WTC11 (cell line): ENCODE measurements around the gene SERPINE1. TPM values are rescaled to one million over a fixed set of nuclear protein-coding genes. Genes with fewer than 3 reads are reported as not detected.
A peak's percentile ranks its signal among the peaks of the same experiment; 100 is the strongest.

Experiments
- ATAC-seq: fragments of 200-7000 bp; cut with Tn5 transposase; 2 replicates; pipeline ENCODE4 v1.10.0; 2021; ENCODE audit warnings: mild to moderate bottlenecking, moderate library complexity
- CTCF ChIA-PET: fragments of 300-600 bp; sonication (Branson Sonifier 250); formaldehyde crosslinking; loops from one replicate; lab custom pipeline; 2021; ENCODE audit warnings: antibody characterized with exemption; lab: Charles Lee
- POLR2A ChIA-PET: fragments of 350-600 bp; sonication (Branson Sonifier 250); formaldehyde crosslinking; loops from one replicate; lab custom pipeline; 2021; ENCODE audit warnings: antibody characterized with exemption; lab: Charles Lee
- DNase-seq: peaks from one replicate; pipeline ENCODE4 v3.0.0; 2021; ENCODE audit warnings: low spot score
- H3K27ac Mint-ChIP-seq: 2 replicates; pipeline ENCODE4 v1.8.0; 2021; ENCODE audit warnings: mixed read lengths
- H3K27me3 Mint-ChIP-seq: 2 replicates; pipeline ENCODE4 v1.8.0; 2021; ENCODE audit warnings: low read depth, mild to moderate bottlenecking, moderate library complexity, mixed read lengths
- H3K36me3 Mint-ChIP-seq: 2 replicates; pipeline ENCODE4 v1.8.0; 2021; ENCODE audit warnings: mixed read lengths
- H3K4me1 Mint-ChIP-seq: 2 replicates; pipeline ENCODE4 v1.8.0; 2022; ENCODE audit warnings: mixed read lengths
- H3K4me3 Mint-ChIP-seq: 2 replicates; pipeline ENCODE4 v1.8.0; 2021; ENCODE audit warnings: mild to moderate bottlenecking, moderate library complexity, mixed read lengths
- H3K9me3 Mint-ChIP-seq: 2 replicates; pipeline ENCODE4 v1.8.0; 2021; ENCODE audit warnings: mixed read lengths
- EMX1 ChIP-seq: fragments of 250-450 bp; sonication (Bioruptor Pico); IDR thresholded peaks from 2 replicates; pipeline ENCODE4 v1.8.0; 2021; ENCODE audit warnings: mild to moderate bottlenecking
- GABPB1 ChIP-seq: sonication (generic); formaldehyde crosslinking; IDR thresholded peaks from 2 replicates; pipeline ENCODE4 v1.8.1; 2023; ENCODE audit warnings: mild to moderate bottlenecking, missing genetic modification reagents
- GRHL2 ChIP-seq: fragments of 250-450 bp; sonication (Bioruptor Pico); IDR thresholded peaks from 2 replicates; pipeline ENCODE4 v1.8.0; 2022; ENCODE audit warnings: mild to moderate bottlenecking, moderate library complexity; ENCODE audit not compliant: insufficient replicate concordance, severe bottlenecking
- SP1 ChIP-seq: sonication (generic); formaldehyde crosslinking; conservative IDR thresholded peaks from 2 replicates; pipeline ENCODE4 v1.8.1; 2022; ENCODE audit warnings: missing genetic modification reagents
- ZNF416 ChIP-seq: fragments of 250-450 bp; sonication (Bioruptor Pico); IDR thresholded peaks from 2 replicates; pipeline ENCODE4 v1.9.0; 2021; ENCODE audit warnings: mild to moderate bottlenecking, inconsistent platforms
- total RNA-seq: library from RNA; stranded (reverse); gene quantifications from 3 replicates; pipeline ENCODE4 v1.2.3, GENCODE V29; 2021
- TF ChIP-seq, protein P1 (sequence below): sonication (generic); formaldehyde crosslinking; IDR thresholded peaks from 2 replicates; pipeline ENCODE4 v1.8.1; 2023; ENCODE audit warnings: mild to moderate bottlenecking, missing genetic modification reagents
- TF ChIP-seq, protein P2 (sequence below): sonication (generic); formaldehyde crosslinking; IDR thresholded peaks from 2 replicates; pipeline ENCODE4 v1.8.1; 2022; ENCODE audit warnings: mild to moderate bottlenecking, missing genetic modification reagents, moderate library complexity, borderline replicate concordance
- TF ChIP-seq, protein P3 (sequence below): fragments of 250-450 bp; sonication (Bioruptor Pico); IDR thresholded peaks from 2 replicates; pipeline ENCODE4 v2.1.2; 2022; ENCODE audit warnings: mild to moderate bottlenecking, moderate library complexity
- TF ChIP-seq, protein P4 (sequence below): sonication (generic); formaldehyde crosslinking; conservative IDR thresholded peaks from 2 replicates; pipeline ENCODE4 v1.8.1; 2023; ENCODE audit warnings: mild to moderate bottlenecking, low read depth, missing genetic modification reagents, moderate library complexity
- TF ChIP-seq, protein P5 (sequence below): sonication (generic); formaldehyde crosslinking; IDR thresholded peaks from 2 replicates; pipeline ENCODE4 v1.8.0; 2022; ENCODE audit warnings: missing genetic modification reagents
- TF ChIP-seq, protein P6 (sequence below): sonication (generic); formaldehyde crosslinking; IDR thresholded peaks from 2 replicates; pipeline ENCODE4 v1.8.0; 2023; ENCODE audit warnings: missing genetic modification reagents
- TF ChIP-seq, protein P7 (sequence below): sonication (generic); formaldehyde crosslinking; IDR thresholded peaks from 2 replicates; pipeline ENCODE4 v1.8.0; 2022; ENCODE audit warnings: mild to moderate bottlenecking, missing genetic modification reagents

Gene SERPINE1
- total RNA-seq, 1 experiment from 2014 or later: 2.6 TPM

DNA sequence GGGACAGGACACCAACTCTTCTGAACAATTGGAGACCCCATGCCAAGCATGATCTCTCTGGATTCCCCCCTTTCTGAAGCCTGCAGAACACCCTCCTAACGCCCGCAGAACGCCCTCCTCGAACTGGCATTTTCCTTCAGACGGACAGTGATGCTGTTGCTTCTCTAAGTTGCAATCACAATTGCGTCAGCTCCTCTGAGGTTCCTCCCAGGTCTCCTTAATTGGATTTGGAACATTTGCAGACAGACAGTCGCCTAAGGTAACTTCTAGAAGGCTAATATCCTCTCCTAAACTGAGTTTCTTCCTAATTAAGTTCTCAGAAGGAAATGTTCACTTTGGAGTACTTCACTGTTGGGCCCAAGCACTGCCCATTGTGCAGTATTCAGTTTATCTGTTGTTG, 20.5 kb upstream of the SERPINE1 start (continued):
- TF ChIP-seq, protein P1, sequence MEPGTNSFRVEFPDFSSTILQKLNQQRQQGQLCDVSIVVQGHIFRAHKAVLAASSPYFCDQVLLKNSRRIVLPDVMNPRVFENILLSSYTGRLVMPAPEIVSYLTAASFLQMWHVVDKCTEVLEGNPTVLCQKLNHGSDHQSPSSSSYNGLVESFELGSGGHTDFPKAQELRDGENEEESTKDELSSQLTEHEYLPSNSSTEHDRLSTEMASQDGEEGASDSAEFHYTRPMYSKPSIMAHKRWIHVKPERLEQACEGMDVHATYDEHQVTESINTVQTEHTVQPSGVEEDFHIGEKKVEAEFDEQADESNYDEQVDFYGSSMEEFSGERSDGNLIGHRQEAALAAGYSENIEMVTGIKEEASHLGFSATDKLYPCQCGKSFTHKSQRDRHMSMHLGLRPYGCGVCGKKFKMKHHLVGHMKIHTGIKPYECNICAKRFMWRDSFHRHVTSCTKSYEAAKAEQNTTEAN: no peak

DNA sequence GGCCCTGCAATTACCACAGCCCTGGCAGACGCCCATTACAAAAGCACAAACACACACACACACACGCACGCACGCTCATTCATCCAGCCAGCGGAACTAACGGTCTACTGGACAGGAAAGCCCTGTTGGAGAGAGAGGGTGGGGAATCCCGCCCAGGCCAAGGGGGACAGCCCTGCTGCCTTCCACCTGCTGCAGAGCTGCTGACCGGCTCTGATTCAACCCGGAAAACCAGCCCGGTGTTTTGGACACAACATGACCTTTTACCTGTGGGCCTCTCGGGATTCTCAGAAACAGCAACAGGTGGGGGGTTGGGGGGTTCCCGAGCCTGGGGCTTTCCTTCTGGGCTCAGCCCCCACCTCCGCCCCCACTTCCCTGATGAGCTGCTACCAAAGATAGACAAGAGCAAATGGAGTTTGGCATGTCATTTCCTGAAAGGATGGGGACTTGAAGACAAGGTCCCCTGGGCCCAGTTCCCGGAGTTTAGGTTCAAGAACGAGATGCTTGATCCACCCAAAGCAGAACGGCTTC, 18.5 kb upstream of the SERPINE1 start:
- CTCF ChIA-PET: interaction anchor here (0.6 to 2.8 kb wide), 5 partner anchors 14 to 309 kb away, joined by 3 to 10 read pairs (median 3); no protein-coding TSS in a partner anchor
- no peak for DNase-seq
- Mint-ChIP-seq H3K27me3 (no peaks in the 10 kb centered on the region; the same call in 1 of the 2 replicates), H3K4me1 (peaks cover 4% of the 10 kb centered on the region; the same call in 1 of the 2 replicates), H3K27ac (no peak overlapping the region)
- peak; percentile 20; the same call in 1 of the 2 replicates for TF ChIP-seq GABPB1 (CRISPR knock-in tag)
- TF ChIP-seq, protein P2, sequence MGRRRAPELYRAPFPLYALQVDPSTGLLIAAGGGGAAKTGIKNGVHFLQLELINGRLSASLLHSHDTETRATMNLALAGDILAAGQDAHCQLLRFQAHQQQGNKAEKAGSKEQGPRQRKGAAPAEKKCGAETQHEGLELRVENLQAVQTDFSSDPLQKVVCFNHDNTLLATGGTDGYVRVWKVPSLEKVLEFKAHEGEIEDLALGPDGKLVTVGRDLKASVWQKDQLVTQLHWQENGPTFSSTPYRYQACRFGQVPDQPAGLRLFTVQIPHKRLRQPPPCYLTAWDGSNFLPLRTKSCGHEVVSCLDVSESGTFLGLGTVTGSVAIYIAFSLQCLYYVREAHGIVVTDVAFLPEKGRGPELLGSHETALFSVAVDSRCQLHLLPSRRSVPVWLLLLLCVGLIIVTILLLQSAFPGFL (CRISPR knock-in tag): no peak
- TF ChIP-seq, all 79 proteins: peak for 1
- POLR2A ChIA-PET: interaction anchor here (0.6 kb wide), 1 partner anchor 960 kb away, joined by 4 read pairs; no protein-coding TSS in a partner anchor
- Mint-ChIP-seq H3K36me3 (no peaks in the 10 kb centered on the region), H3K4me3 (no peak overlapping the region), H3K9me3 (no peaks in the 10 kb centered on the region)
- ATAC-seq: no peak; the same call in 1 of the 2 replicates

DNA sequence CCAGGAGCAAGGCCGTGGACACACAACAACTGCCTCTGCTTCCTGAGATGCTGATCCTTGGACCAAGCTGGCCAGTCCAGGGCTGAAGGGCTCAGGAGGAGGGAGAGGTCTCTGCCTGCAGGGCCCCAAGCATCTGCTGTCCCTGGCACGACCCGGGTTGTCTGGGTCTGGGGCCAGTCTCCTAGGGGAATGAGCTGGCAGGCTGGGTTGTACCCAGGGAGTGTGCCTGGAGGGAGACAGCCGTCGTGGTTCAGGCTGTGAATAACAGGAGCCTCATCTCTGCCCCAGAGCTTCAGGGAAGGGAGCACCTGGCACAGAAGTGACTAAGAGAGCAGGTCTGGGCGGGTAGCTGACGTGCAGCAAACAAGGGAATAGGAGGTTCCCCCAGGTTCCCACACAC, 17.9 kb upstream of the SERPINE1 start:
- POLR2A ChIA-PET: interaction anchor here (0.6 kb wide), 1 partner anchor 961 kb away, joined by 4 read pairs; no protein-coding TSS in a partner anchor
- CTCF ChIA-PET: interaction anchor here (1.4 to 2.8 kb wide), 3 partner anchors 14 to 35 kb away, joined by 3 to 10 read pairs (median 3); no protein-coding TSS in a partner anchor
- Mint-ChIP-seq H3K4me3 (no peak overlapping the region), H3K36me3 (no peaks in the 10 kb centered on the region), H3K27me3 (no peaks in the 10 kb centered on the region; the same call in 1 of the 2 replicates), H3K4me1 (no peaks in the 10 kb centered on the region; the same call in 1 of the 2 replicates), H3K9me3 (no peaks in the 10 kb centered on the region), H3K27ac (no peak overlapping the region)
- no peak for ATAC-seq
- DNase-seq: no peak
- TF ChIP-seq ZNF416 (no peak), SP1 (no peak), EMX1 (CRISPR knock-in tag) (no peak), GRHL2 (CRISPR knock-in tag) (no peak)
- TF ChIP-seq, protein P3, sequence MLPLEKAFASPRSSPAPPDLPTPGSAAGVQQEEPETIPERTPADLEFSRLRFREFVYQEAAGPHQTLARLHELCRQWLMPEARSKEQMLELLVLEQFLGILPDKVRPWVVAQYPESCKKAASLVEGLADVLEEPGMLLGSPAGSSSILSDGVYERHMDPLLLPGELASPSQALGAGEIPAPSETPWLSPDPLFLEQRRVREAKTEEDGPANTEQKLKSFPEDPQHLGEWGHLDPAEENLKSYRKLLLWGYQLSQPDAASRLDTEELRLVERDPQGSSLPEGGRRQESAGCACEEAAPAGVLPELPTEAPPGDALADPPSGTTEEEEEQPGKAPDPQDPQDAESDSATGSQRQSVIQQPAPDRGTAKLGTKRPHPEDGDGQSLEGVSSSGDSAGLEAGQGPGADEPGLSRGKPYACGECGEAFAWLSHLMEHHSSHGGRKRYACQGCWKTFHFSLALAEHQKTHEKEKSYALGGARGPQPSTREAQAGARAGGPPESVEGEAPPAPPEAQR: no peak
- TF ChIP-seq, protein P4, sequence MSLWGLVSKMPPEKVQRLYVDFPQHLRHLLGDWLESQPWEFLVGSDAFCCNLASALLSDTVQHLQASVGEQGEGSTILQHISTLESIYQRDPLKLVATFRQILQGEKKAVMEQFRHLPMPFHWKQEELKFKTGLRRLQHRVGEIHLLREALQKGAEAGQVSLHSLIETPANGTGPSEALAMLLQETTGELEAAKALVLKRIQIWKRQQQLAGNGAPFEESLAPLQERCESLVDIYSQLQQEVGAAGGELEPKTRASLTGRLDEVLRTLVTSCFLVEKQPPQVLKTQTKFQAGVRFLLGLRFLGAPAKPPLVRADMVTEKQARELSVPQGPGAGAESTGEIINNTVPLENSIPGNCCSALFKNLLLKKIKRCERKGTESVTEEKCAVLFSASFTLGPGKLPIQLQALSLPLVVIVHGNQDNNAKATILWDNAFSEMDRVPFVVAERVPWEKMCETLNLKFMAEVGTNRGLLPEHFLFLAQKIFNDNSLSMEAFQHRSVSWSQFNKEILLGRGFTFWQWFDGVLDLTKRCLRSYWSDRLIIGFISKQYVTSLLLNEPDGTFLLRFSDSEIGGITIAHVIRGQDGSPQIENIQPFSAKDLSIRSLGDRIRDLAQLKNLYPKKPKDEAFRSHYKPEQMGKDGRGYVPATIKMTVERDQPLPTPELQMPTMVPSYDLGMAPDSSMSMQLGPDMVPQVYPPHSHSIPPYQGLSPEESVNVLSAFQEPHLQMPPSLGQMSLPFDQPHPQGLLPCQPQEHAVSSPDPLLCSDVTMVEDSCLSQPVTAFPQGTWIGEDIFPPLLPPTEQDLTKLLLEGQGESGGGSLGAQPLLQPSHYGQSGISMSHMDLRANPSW (CRISPR knock-in tag): no peak
- TF ChIP-seq, protein P5, sequence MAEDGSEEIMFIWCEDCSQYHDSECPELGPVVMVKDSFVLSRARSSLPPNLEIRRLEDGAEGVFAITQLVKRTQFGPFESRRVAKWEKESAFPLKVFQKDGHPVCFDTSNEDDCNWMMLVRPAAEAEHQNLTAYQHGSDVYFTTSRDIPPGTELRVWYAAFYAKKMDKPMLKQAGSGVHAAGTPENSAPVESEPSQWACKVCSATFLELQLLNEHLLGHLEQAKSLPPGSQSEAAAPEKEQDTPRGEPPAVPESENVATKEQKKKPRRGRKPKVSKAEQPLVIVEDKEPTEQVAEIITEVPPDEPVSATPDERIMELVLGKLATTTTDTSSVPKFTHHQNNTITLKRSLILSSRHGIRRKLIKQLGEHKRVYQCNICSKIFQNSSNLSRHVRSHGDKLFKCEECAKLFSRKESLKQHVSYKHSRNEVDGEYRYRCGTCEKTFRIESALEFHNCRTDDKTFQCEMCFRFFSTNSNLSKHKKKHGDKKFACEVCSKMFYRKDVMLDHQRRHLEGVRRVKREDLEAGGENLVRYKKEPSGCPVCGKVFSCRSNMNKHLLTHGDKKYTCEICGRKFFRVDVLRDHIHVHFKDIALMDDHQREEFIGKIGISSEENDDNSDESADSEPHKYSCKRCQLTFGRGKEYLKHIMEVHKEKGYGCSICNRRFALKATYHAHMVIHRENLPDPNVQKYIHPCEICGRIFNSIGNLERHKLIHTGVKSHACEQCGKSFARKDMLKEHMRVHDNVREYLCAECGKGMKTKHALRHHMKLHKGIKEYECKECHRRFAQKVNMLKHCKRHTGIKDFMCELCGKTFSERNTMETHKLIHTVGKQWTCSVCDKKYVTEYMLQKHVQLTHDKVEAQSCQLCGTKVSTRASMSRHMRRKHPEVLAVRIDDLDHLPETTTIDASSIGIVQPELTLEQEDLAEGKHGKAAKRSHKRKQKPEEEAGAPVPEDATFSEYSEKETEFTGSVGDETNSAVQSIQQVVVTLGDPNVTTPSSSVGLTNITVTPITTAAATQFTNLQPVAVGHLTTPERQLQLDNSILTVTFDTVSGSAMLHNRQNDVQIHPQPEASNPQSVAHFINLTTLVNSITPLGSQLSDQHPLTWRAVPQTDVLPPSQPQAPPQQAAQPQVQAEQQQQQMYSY: no peak
- TF ChIP-seq, protein P6, sequence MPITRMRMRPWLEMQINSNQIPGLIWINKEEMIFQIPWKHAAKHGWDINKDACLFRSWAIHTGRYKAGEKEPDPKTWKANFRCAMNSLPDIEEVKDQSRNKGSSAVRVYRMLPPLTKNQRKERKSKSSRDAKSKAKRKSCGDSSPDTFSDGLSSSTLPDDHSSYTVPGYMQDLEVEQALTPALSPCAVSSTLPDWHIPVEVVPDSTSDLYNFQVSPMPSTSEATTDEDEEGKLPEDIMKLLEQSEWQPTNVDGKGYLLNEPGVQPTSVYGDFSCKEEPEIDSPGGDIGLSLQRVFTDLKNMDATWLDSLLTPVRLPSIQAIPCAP (CRISPR knock-in tag): no peak
- TF ChIP-seq, protein P7, sequence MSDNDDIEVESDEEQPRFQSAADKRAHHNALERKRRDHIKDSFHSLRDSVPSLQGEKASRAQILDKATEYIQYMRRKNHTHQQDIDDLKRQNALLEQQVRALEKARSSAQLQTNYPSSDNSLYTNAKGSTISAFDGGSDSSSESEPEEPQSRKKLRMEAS (CRISPR knock-in tag): no peak
